ENCODE data around the gene NECTIN1.

The NECTIN1 gene

DNA sequence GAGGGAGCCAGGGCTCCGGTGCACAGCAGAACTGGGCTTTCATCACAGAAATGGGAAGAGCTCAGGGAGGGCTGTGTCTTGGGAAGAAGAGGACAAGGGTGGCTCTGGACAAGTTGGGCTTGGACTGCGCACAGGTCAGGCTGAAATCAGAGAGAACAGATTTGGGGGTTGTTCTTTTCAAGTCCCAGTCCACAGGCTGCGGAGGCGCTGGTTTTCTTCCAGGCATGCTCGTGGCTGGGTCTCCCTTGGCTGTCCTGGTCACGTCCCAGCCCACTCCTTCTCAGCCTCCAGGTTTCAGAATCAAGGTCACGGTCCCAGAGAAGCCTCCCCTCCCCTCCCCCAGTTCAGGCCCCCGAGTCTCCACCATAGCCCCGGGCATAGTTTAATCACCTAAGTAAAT lies 17.0 kb downstream of the NECTIN1 start:
- no peak for DNase-seq

DNA sequence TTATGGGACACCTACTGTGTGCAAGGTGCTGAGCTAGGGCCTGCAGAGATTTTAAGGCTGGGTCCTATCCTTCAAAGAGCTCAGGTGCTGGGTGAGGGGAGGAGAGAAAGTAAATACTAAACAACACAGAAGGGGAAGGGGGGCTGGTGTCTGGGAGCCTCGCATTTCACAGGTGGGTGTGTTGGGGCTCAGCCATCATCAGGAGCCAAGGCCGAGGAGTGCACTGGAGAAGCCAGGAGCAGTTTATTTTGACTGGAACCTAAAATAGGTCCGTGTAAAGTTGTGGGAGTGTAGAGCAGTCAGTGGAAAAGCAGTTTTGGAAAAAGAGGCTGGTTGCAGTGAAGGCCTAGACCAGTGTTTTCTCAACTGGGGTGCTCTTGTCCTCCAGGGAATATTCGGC lies 17.5 kb downstream of the NECTIN1 start:
- DNase-seq: no peak

DNA sequence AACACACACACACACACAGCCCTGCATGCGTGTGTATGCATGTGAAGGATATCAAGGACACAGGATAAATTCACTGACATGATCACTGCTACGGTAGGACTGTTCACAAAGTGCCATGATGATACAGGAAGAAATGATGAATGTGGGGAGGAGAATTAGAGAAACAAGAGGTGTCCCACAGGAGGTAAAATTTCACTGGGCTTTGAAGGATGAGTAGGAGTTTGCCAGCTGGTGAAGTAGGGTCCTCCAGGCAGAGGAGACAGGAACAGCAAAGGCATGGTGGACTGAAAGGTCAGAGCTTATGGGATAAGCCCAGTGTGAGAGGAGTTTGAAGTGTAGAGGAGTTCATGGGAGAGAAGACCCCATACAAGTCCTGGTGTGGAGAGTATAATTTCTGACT lies 18.6 kb downstream of the NECTIN1 start:
- no peak for DNase-seq

- DNase-seq: no peak
Measured at GRCh38 chr11:119709638-119710346, 19.2 kb downstream of the NECTIN1 start.

- no peak for DNase-seq
Measured at GRCh38 chr11:119709171-119709570, 19.8 kb downstream of the NECTIN1 start.

GRCh38 chr11:119708384-119708783 lies 20.6 kb downstream of the NECTIN1 start:
- DNase-seq: no peak

DNA sequence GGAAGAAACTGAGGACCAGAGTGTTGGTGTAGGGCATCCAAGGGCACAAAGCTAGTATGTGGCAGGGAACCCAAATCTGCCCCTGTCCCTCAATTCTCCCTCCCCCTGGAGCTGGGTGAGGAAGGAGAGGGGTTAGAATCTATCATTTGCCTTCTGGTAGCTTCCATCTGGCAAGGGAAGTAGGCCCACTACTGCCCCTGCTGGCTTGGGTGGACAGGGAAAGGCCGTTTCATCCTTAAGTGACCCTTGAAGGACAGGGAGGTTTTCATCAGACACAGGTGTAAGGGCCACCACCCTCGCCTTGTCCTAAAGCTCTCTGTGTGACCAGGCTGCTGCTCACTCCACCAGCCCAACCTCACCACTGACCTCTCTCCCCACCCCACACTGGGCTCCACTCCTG lies 22.1 kb downstream of the NECTIN1 start:
- DNase-seq: no peak

GRCh38 chr11:119706029-119706428 lies 23.0 kb downstream of the NECTIN1 start:
- no peak for DNase-seq

- DNase-seq: no peak
Measured at GRCh38 chr11:119705362-119705761, 23.6 kb downstream of the NECTIN1 start.

GRCh38 chr11:119704849-119705248 lies 24.2 kb downstream of the NECTIN1 start:
- no peak for DNase-seq

DNA sequence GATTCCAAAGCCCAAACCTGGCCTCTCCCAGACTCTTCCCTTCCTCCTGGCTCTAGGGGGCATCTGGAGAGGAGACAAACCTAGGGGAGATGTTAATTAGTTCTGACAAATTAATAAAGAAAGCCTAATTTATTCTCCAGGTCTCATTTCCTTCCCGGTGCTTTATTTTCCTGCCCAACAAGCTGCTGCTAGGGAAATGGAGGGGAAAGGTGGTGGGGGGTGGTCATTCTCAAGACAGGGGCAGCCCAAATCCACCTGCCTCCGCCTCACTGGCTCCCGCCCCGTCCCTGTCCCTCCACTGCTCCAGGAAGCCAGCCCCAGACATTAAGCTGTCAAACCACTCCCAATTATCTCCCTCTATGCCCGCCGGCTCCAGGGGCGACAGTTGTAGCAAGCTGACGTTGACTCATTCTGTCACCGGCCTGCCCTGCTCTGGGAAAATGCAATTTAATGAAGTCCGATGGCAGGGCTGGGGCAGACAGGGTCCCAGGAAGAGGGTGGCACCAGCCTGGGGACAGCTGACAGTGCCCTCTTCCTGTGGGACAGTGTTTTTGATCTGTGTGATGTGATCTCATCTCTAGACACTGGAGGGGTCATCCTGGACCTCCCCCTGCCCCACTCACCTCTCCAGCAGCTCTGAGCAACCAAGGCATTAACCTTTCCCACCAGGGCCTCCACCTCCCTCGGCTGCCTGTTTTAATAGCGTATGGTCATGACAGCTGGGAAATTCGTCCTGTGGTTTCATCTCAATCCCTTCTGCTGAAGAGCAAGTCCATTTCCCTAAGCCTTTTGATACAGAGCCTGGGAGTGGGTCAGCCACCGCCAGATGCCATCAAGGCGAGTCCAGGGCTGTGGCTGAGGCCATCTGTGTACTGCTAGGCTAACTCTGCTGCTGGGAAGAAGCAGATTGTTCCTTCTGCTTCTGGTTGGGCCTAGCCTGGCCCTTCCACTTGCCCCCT lies 27.1 kb downstream of the NECTIN1 start:
- no peak for DNase-seq

- DNase-seq: no peak
Measured at GRCh38 chr11:119700536-119701346, 28.3 kb downstream of the NECTIN1 start.

DNA sequence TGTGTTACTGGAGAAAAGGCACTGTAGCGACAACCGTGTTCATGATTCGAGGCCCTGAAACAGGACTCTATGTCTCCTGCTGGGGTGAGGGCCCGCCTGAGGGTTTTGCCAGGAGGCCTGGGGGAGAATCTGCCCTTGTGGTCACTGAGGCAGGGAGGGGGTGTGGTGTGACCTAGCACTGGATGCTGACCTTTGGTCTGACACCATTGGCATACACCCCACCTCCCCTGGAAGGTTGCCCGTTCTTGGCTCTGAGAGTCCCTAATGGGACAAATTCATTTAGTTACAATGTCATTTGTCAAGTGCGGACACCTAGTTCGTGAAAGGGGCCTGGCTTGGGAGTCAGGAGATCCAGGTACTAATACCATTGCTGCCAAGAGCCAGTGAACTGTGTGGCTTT lies 29.0 kb downstream of the NECTIN1 start:
- DNase-seq: no peak

GRCh38 chr11:119699227-119699626 lies 29.8 kb downstream of the NECTIN1 start:
- DNase-seq: no peak

DNA sequence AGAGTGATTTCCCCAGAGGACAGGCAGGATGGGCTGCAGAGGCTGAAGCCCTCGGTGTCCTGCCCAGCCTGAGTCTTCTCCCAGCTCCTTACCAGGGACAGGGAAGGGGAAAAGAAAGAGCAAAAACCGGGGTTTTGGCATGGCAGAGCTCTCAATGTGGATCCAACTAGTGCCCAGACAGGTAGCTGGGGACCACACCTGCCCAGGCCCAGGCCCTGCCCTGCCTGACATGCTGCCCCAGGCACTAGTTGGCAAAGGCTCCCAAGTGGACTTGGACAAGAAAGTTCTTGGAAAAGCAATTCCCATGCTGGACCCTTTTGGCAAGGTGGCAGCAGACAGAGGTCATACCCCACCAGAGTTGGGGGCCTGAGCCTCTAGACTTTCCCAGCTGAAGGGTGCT lies 31.1 kb downstream of the NECTIN1 start:
- no peak for DNase-seq

DNA sequence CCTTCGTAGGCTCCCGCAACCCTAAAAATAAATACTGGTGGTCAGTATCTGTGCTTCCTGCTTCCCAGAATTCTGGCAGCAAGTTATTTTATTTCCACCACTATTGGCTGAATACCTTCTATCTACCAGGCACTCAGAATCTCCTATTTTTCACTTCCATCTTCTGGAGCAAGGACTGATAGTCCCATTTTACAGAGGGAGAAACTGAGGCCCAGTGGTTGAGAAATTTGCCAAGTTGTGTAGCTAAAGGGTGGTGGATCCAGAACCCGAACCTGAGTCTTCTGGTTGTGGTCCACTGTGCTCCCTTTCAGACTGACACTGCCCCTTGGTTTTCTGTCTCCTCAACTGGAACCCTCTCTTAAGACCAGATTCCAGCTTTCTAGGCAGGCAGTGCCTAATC lies 31.6 kb downstream of the NECTIN1 start:
- no peak for DNase-seq

- DNase-seq: no peak
Measured at GRCh38 chr11:119696378-119697222, 32.4 kb downstream of the NECTIN1 start.

DNA sequence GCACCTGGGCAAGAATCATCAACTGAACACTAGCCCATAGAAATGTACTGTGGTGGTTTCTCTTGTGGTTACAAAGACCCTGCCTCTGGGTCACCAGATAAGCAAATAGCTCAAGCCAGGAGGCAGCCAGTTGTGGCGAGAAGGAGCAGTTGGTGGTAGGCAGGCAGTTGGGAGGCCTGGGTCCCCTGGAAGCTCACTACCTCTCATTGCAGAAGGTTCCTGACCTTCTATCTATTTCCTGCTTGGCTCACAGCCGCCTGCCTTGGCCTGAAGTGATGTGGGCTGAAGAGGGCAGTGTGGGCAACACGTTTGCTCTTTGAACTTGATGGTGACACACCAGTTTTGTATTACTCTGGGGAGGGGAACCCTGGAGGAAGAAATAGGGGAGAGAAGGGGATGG lies 34.7 kb downstream of the NECTIN1 start:
- no peak for DNase-seq

GRCh38 chr11:119693253-119693815 lies 35.7 kb downstream of the NECTIN1 start:
- DNase-seq: no peak

DNA sequence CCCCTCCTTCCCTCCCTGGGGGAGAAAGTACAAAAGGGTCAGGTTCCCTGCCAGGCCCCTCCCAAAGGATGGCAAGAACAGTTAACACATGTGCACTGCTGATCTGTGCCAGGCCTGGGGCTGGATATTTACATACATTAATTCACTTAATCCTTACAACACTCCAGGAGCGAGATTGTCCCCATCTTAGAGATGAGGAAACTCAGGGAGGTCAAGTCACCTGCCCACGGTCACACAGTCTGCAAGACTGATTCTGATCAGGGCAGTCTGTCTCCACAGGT lies 36.5 kb downstream of the NECTIN1 start:
- DNase-seq: no peak

GRCh38 chr11:119691701-119692539 lies 37.1 kb downstream of the NECTIN1 start:
- DNase-seq: no peak
